GM12864 (cell line): Measurements from ENCODE around the gene SMURF2.

Source experiments
- DNase-seq: peaks from one replicate; pipeline ENCODE4 v3.0.0-alpha.2; 2011; ENCODE audit warnings: low read depth
- H3K4me3 ChIP-seq: 2 replicates; pipeline ENCODE4 v1.5.1; 2011; ENCODE audit warnings: mild to moderate bottlenecking, low read depth, low read length, control low read depth
- CTCF ChIP-seq: IDR thresholded peaks from 2 replicates; pipeline ENCODE4 v1.5.1; 2011; ENCODE audit warnings: low read depth, mild to moderate bottlenecking, moderate library complexity, low read length, control low read depth, inconsistent platforms; ENCODE audit errors: missing control alignments

The SMURF2 gene

GRCh38 chr17:64627797-64628196 lies 34.3 kb downstream of the SMURF2 start:
- no peak for TF ChIP-seq CTCF

GRCh38 chr17:64626827-64627226 lies 35.3 kb downstream of the SMURF2 start:
- no peak overlapping the region for H3K4me3 ChIP-seq
- no peak for DNase-seq
- no peak for TF ChIP-seq CTCF

More at GRCh38 chr17:64627797-64628196, 34.3 kb downstream of the SMURF2 start:
- DNase-seq: no peak
- H3K4me3 ChIP-seq: no peak overlapping the region

GRCh38 chr17:64625541-64625940 lies 36.6 kb downstream of the SMURF2 start:
- no peak overlapping the region for H3K4me3 ChIP-seq
- no peak for DNase-seq
- TF ChIP-seq CTCF: no peak

- no peak overlapping the region for H3K4me3 ChIP-seq
- TF ChIP-seq CTCF: no peak
- no peak for DNase-seq
Measured at GRCh38 chr17:64622931-64623654, 39.0 kb downstream of the SMURF2 start.

- no peak overlapping the region for H3K4me3 ChIP-seq
- no peak for TF ChIP-seq CTCF
- no peak for DNase-seq
Measured at GRCh38 chr17:64621772-64622171, 40.3 kb downstream of the SMURF2 start.

GRCh38 chr17:64618848-64619247 lies 43.3 kb downstream of the SMURF2 start:
- no peak for TF ChIP-seq CTCF
- no peak overlapping the region for H3K4me3 ChIP-seq
- no peak for DNase-seq
